PC-9 (cell line): ENCODE measurements around the gene TGFB1. TPM values are rescaled to one million over a fixed set of nuclear protein-coding genes. Genes with fewer than 3 reads are reported as not detected.
"Not testable (repeated sequence)": the region's sequence is repeated elsewhere in the genome, so short reads cannot be mapped to it uniquely, and the experiment has no call there.

Source experiments
- BruUV-seq: library from RNA; stranded (reverse); fragments of 400-500 nt; replicated peaks from 2 replicates; lab custom pipeline; 2021; lab: Mats Ljungman, UMichigan
- CTCF ChIA-PET: fragments of 300-600 bp; sonication (Branson Sonifier 250); formaldehyde crosslinking; loops from one replicate; lab custom pipeline; 2022; ENCODE audit warnings: antibody characterized with exemption; lab: Charles Lee
- POLR2A ChIA-PET: fragments of 300-600 bp; sonication (Branson Sonifier 250); formaldehyde crosslinking; loops from one replicate; lab custom pipeline; 2022; ENCODE audit warnings: antibody characterized with exemption; ENCODE audit not compliant: unreplicated experiment; lab: Charles Lee
- DNase-seq, 2 experiments: peaks; one replicate each; pipeline versions ENCODE4 v3.0.0 to v3.0.0-alpha.2; 2015 to 2022; ENCODE audit warnings: mixed read lengths in 1 of 2
- H2AFZ ChIP-seq: fragments of 200-600 bp; sonication (generic); 2 replicates; pipeline ENCODE4 v1.8.1; 2017; ENCODE audit warnings: antibody characterized with exemption
- H3F3A ChIP-seq: fragments of 200-600 bp; sonication (generic); 2 replicates; pipeline ENCODE4 v1.8.1; 2017; ENCODE audit warnings: antibody characterized with exemption, mild to moderate bottlenecking, low read depth; ENCODE audit not compliant: insufficient read depth
- H3K27ac ChIP-seq: fragments of 200-600 bp; sonication (generic); 2 replicates; pipeline ENCODE4 v1.6.1; 2016; ENCODE audit warnings: mixed run types
- H3K27me3 ChIP-seq: fragments of 200-600 bp; sonication (generic); 2 replicates; pipeline ENCODE4 v1.6.1; 2016; ENCODE audit warnings: low read depth, mixed run types; ENCODE audit not compliant: insufficient read depth
- H3K36me3 ChIP-seq: fragments of 200-600 bp; sonication (generic); 2 replicates; pipeline ENCODE4 v1.6.1; 2016; ENCODE audit warnings: low read depth, mixed run types
- H3K4me1 ChIP-seq: fragments of 200-600 bp; sonication (generic); replicated peaks from 2 replicates; pipeline ENCODE4 v1.6.1; 2016; ENCODE audit warnings: mixed run types; ENCODE audit not compliant: insufficient read depth
- H3K4me2 ChIP-seq: fragments of 200-600 bp; sonication (generic); 2 replicates; pipeline ENCODE4 v1.6.1; 2017; ENCODE audit warnings: mixed run types
- H3K4me3 ChIP-seq: fragments of 200-600 bp; sonication (generic); 2 replicates; pipeline ENCODE4 v1.6.1; 2016; ENCODE audit warnings: mixed run types
- H3K79me2 ChIP-seq: fragments of 200-600 bp; sonication (generic); 2 replicates; pipeline ENCODE4 v1.6.1; 2017; ENCODE audit warnings: low read depth, mixed run types
- H3K9me2 ChIP-seq: fragments of 200-600 bp; sonication (generic); 2 replicates; pipeline ENCODE4 v1.8.1; 2017; ENCODE audit warnings: mild to moderate bottlenecking; ENCODE audit not compliant: insufficient read depth
- H3K9me3 ChIP-seq: fragments of 200-600 bp; sonication (generic); 2 replicates; pipeline ENCODE4 v1.8.1; 2016; ENCODE audit warnings: low read depth; ENCODE audit not compliant: insufficient read depth
- H4K20me1 ChIP-seq: fragments of 200-600 bp; sonication (generic); 2 replicates; pipeline ENCODE4 v1.8.1; 2017; ENCODE audit not compliant: insufficient read depth
- CTCF ChIP-seq: fragments of 200-600 bp; sonication (generic); conservative IDR thresholded peaks from 2 replicates; pipeline ENCODE4 v1.6.1; 2017; ENCODE audit warnings: mixed run types, antibody characterized with exemption, mild to moderate bottlenecking, moderate library complexity
- EZH2 ChIP-seq: fragments of 200-600 bp; sonication (generic); IDR thresholded peaks from 2 replicates; pipeline ENCODE4 v1.8.0; 2017; ENCODE audit warnings: antibody characterized with exemption, low read depth
- intact Hi-C: fragments of 100-400 bp; cut with micrococcal nuclease; formaldehyde crosslinking; loops from one replicate; pipeline ENCODE4 v1.10.0; 2022; ENCODE audit not compliant: unreplicated experiment
- total RNA-seq: library from RNA; stranded (reverse); gene quantifications from 2 replicates; pipeline ENCODE4 v1.2.3, GENCODE V29; 2021

Gene TGFB1
- total RNA-seq, 1 experiment from 2014 or later, result 67.9 TPM

- no TSS peak for BruUV-seq
- no peak overlapping the region for H3K4me2 ChIP-seq
- intact Hi-C loops, result no loop called here
- POLR2A ChIA-PET, result no interaction called here
- peaks cover 18% of the 10 kb centered on the region for H4K20me1 ChIP-seq
- no peak overlapping the region for H3K4me3 ChIP-seq
- H3K79me2 ChIP-seq, result no peaks in the 10 kb centered on the region
- no peak overlapping the region for H3K27ac ChIP-seq
- CTCF ChIA-PET, result interaction anchor here (0.6 kb wide), 1 partner anchor 91 kb away, joined by 3 read pairs; no protein-coding TSS in a partner anchor
- H3F3A ChIP-seq, result peaks cover 16% of the 10 kb centered on the region; the same call in 1 of the 2 replicates
- no peak overlapping the region for H2AFZ ChIP-seq
- H3K36me3 ChIP-seq, result peaks cover 50% of the 10 kb centered on the region
- H3K9me3 ChIP-seq, result no peaks in the 10 kb centered on the region
- no peaks in the 10 kb centered on the region for H3K27me3 ChIP-seq
- no peak for TF ChIP-seq EZH2
- no peaks in the 10 kb centered on the region for H3K9me2 ChIP-seq
- DNase-seq, result no peak
- no peaks in the 10 kb centered on the region for H3K4me1 ChIP-seq
These were observed 58.2 kb downstream of the TGFB1 start for GRCh38 chr19:41295499-41295898.

DNA sequence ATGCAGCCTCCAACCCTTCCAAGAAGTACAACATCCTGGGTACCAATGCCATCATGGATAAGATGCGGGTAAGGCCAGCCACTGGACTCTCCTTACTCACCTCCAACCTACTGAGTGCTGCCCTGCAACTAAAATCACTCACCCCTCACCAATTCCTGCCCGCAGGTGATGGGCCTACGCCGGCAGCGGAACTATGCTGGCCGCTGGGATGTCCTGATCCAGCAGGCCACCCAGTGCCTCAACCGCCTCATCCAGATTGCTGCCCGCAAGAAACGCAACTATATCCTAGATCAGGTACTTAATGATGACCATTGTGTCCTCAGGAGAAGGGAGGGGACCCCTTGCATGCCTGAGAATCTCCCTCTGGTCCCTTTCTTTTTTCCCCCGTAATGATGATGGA lies 59.3 kb downstream of the TGFB1 start:
- CTCF ChIA-PET, result interaction anchor here (0.8 kb wide), 1 partner anchor 32 kb away, joined by 3 read pairs; no protein-coding TSS in a partner anchor
- peaks cover 10% of the 10 kb centered on the region; the same call in 1 of the 2 replicates for H3F3A ChIP-seq
- H3K27me3 ChIP-seq, result no peaks in the 10 kb centered on the region

GRCh38 chr19:41289814-41290213 lies 63.9 kb downstream of the TGFB1 start:
- CTCF ChIA-PET, H3K79me2 ChIP-seq, H3K9me3 ChIP-seq, H3K9me2 ChIP-seq, intact Hi-C loops, POLR2A ChIA-PET, H2AFZ ChIP-seq, H3K27me3 ChIP-seq, H3K4me2 ChIP-seq, H3K27ac ChIP-seq, H3F3A ChIP-seq, H3K4me1 ChIP-seq, H4K20me1 ChIP-seq, BruUV-seq, DNase-seq, H3K4me3 ChIP-seq: not testable (repeated sequence)
- H3K36me3 ChIP-seq, result peaks cover 55% of the 10 kb centered on the region

More for the DNA sequence above, 59.3 kb downstream of the TGFB1 start:
- H3K4me3 ChIP-seq, result no peak overlapping the region
- TF ChIP-seq CTCF (no peak), EZH2 (no peak)
- no peak overlapping the region for H3K4me2 ChIP-seq
- no peaks in the 10 kb centered on the region for H3K4me1 ChIP-seq
- peaks cover 18% of the 10 kb centered on the region for H4K20me1 ChIP-seq
- intact Hi-C loops, result no loop called here
- no peaks in the 10 kb centered on the region for H3K9me3 ChIP-seq
- H2AFZ ChIP-seq, result no peak overlapping the region
- no peak overlapping the region for H3K27ac ChIP-seq
- BruUV-seq, result no TSS peak
- POLR2A ChIA-PET, result no interaction called here
- no peaks in the 10 kb centered on the region for H3K79me2 ChIP-seq
- peaks cover 53% of the 10 kb centered on the region for H3K36me3 ChIP-seq
- no peaks in the 10 kb centered on the region for H3K9me2 ChIP-seq
- DNase-seq, result no peak

DNA sequence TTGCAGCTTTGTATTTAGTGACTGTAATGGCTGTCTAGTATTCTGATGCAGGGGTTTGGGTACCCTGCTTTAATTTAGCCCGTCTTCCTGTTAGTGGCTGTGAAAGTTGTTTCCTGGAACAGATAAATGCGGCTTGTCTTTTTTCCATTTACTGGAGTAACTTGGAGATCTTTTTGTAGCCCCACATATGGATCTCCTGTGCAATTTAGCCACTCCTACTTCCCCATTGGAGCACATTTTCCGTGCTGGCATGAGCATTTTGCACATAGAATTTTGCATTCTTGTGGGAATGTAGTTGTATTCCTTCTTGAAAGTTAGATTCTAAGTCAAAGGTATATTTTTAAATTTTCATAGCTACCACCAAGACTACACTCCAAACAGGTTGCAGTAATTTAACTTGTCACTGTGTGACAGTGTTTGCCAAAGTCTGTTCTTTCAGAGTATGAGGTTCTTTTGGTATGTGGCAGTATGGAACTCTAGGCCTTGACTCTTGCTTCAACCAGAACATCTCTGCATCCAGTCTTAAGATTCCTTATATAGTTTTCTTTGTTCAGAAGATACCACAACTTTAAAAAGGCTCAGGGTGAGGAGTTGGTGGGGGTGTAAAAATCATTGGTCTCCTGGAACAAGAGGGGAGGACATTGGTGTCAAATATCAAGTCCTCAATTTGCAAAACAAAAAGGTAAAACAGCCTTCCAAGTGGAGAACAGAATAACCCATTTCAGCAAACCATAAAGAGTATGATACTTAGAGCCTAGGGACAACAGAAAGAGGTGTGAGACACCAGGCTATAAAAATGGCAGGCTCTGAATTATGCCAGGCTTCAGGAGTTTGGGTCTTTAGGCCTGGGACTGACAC lies 64.8 kb downstream of the TGFB1 start:
- H3F3A ChIP-seq, result no peaks in the 10 kb centered on the region; the same call in 1 of the 2 replicates
- H3K79me2 ChIP-seq, result no peaks in the 10 kb centered on the region
- H2AFZ ChIP-seq, result no peak overlapping the region
- H3K4me2 ChIP-seq, result no peak overlapping the region
- H4K20me1 ChIP-seq, result peaks cover 6% of the 10 kb centered on the region; the same call in 1 of the 2 replicates
- intact Hi-C loops, result no loop called here
- BruUV-seq, result no TSS peak
- no peak overlapping the region for H3K27ac ChIP-seq
- no peak overlapping the region for H3K4me3 ChIP-seq
- TF ChIP-seq EZH2, result no peak
- no peak for TF ChIP-seq CTCF
- POLR2A ChIA-PET, result no interaction called here
- CTCF ChIA-PET, result no interaction called here
- H3K4me1 ChIP-seq, result no peaks in the 10 kb centered on the region
- peaks cover 53% of the 10 kb centered on the region for H3K36me3 ChIP-seq
- H3K9me2 ChIP-seq, result no peaks in the 10 kb centered on the region
- H3K9me3 ChIP-seq, result no peaks in the 10 kb centered on the region
- no peak for DNase-seq
- H3K27me3 ChIP-seq, result no peaks in the 10 kb centered on the region
